ENCODE measurements around the gene SLC9B1. TPM values are rescaled to one million over a fixed set of nuclear protein-coding genes. Genes with fewer than 3 reads are reported as not detected.

Gene SLC9B1
- total and polyA plus RNA-seq, 12 donors: 0.07 to 1.4 (median 0.66) TPM; not detected in 3

DNA sequence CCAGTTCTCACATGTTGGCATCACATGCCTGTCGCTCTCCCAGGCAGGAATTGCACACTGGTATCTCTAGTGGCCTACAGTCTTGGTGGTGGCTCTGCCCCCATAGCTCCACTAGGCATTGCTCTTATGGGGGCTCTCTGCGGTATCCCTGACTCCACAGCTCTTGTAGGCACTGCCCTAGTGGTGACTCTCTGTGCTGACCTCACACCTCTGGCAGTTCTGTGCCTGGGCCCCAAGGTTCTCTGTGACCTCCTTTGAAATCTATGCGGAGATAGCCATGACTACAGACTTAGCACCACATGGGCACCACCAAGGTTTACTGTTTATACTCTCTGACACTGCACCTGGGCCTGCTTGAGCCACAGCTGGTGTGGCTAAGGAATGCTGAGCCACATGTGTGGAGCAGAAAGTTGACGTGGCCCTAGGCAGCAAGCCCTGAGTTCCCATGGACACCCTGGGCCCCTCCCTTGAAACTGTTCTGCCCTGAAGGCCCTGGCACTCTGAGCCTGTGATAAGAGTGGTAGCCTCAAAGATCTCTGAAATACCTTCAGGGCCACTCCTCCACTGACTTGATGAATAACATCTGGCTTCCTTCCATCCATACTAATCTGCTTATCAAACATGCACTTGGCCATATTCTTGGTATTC lies 8.0 kb downstream of the SLC9B1 start:
- H3K4me3 ChIP-seq: no peak overlapping the region
- H3K27ac ChIP-seq: peak overlapping the region in 3 of 10 donors; percentile 14 to 53 (median 15)
- peak; percentile 36 to 67 (median 50) for ATAC-seq
- intact Hi-C loops (cut with DNase I): loop anchor here in 7 of 10 donors (2.0 to 10.0 kb wide), 6 partner anchors 83 to 577 kb away; partner anchors contain the start of genes CISD2 (in 3 of the 7), BDH2 (in 1 of the 7) and UBE2D3 (in 1 of the 7)
- TF ChIP-seq, protein P1, sequence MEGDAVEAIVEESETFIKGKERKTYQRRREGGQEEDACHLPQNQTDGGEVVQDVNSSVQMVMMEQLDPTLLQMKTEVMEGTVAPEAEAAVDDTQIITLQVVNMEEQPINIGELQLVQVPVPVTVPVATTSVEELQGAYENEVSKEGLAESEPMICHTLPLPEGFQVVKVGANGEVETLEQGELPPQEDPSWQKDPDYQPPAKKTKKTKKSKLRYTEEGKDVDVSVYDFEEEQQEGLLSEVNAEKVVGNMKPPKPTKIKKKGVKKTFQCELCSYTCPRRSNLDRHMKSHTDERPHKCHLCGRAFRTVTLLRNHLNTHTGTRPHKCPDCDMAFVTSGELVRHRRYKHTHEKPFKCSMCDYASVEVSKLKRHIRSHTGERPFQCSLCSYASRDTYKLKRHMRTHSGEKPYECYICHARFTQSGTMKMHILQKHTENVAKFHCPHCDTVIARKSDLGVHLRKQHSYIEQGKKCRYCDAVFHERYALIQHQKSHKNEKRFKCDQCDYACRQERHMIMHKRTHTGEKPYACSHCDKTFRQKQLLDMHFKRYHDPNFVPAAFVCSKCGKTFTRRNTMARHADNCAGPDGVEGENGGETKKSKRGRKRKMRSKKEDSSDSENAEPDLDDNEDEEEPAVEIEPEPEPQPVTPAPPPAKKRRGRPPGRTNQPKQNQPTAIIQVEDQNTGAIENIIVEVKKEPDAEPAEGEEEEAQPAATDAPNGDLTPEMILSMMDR (IDR thresholded peaks at IDR 0.05): no peak
- peaks cover 0 to 15% (median 11%) of the 10 kb centered on the region in 9 donors for H3K4me1 ChIP-seq
- no peaks in the 10 kb centered on the region for H3K27me3 ChIP-seq
- H3K9me3 ChIP-seq: no peaks in the 10 kb centered on the region
- WGBS, 2 donors: 76 to 78% methylated on average over 4 of the region's 4 CpGs
- no peaks in the 10 kb centered on the region for H3K36me3 ChIP-seq
- no peak for DNase-seq

DNA sequence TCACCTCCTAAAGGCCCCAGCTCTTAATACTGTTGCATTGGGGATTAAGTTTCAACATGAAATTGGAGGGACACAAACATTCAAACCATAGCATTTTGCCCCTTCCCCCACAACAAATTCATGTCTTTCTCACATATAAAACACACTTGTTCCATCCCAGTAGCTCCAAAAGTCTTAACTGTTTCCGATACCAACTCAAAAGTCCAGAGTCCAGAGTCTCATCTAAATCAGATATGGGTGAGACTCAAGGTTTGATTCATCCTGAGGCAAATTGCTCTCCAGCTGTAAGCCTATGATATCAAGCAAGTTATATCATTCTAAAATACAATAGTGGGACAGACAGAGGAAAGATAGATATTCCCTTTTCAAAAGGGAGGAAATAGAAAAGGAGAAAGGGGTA lies 8.7 kb downstream of the SLC9B1 start:
- TF ChIP-seq, protein P1 (IDR thresholded peaks at IDR 0.05): no peak
- 97 to 100% methylated on average over 1 of the region's 1 CpG for WGBS, 2 donors
- Histone ChIP-seq H3K27ac (no peak overlapping the region), H3K4me3 (no peak overlapping the region), H3K9me3 (no peaks in the 10 kb centered on the region), H3K36me3 (no peaks in the 10 kb centered on the region), H3K27me3 (no peaks in the 10 kb centered on the region), H3K4me1 (peaks cover 0 to 15% (median 11%) of the 10 kb centered on the region in 9 donors)
- ATAC-seq (no peak), DNase-seq (no peak)
- intact Hi-C loops (cut with DNase I): loop anchor here in 7 of 10 donors (2.0 to 10.0 kb wide), 6 partner anchors 84 to 576 kb away; partner anchors contain the start of genes CISD2 (in 3 of the 7), BDH2 (in 1 of the 7) and UBE2D3 (in 1 of the 7)

DNA sequence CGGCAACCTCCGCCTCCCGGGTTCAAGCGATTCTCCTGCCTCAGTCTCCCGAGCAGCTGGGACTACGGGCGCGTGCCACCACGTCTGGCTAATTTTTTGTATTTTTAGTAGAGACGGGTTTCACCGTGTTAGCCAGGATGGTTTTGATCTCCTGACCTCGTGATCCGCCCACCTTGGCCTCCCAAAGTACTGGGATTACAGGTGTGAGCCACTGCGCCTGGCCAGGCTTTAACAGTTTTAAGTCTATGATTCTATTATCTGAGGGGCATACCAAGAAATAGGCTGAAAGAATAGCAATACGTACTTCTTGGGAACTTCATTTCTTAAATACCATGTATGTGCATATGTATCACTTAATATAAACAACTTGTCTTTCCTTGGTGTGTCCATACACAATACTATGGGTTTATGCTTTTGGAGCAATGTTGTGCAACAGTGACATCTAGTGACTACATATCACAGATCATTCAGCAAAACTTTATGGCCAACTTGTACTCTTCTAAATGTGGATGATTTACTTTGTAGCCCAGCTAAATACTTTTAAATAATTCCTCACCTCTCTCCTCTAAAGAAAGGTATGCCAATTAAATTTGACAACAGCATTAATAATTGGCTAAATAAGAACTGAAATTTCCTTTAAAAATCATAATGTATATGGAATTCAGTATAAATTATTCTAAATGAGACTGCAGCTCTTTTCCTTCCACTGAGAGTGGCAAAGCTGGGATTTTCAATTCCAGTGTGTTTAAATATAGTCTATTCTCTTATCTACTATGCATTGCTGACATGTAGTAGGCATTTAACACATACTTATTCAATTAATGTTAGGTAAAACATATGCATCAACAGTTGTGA lies 10.4 kb downstream of the SLC9B1 start:
- no peak overlapping the region for H3K4me3 ChIP-seq
- DNase-seq: peak in 1 of 2 donors; percentile 23
- H3K27ac ChIP-seq: no peak overlapping the region
- H3K4me1 ChIP-seq: peaks cover 0 to 15% (median 11%) of the 10 kb centered on the region in 9 donors
- TF ChIP-seq, protein P1 (IDR thresholded peaks at IDR 0.05): peak; percentile 60 to 94 (median 81)
- no peaks in the 10 kb centered on the region for H3K27me3 ChIP-seq
- H3K9me3 ChIP-seq: no peaks in the 10 kb centered on the region
- peak; percentile 47 to 89 (median 78) for ATAC-seq
- intact Hi-C loops (cut with DNase I): loop anchor here (1.0 to 10.0 kb wide), 12 partner anchors 164 to 577 kb away; no protein-coding TSS in a partner anchor
- 70 to 72% methylated on average over 15 of the region's 15 CpGs for WGBS, 2 donors
- no peaks in the 10 kb centered on the region for H3K36me3 ChIP-seq

DNA sequence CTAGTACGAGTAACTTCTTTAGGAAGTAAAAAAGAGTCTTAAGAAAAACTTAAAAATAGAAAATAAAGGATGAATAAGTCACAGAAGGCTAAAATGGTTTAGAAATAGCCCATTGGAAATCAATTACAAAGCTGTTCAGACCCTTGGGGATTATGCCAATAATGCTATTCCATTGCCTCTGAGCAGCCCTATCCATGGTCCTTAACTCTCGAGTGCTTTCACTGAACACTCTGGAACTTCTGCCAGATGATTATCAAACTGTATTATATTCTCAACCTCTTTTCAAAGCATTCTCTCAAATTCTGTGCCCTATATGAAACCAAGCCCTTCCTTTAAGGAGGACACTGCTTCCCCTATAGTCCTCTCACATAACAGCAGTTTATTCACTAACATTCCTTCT lies 17.0 kb downstream of the SLC9B1 start:
- Histone ChIP-seq H3K4me1 (no peaks in the 10 kb centered on the region), H3K4me3 (no peak overlapping the region), H3K9me3 (peaks cover 0 to 3% (median 0%) of the 10 kb centered on the region in 11 donors), H3K27me3 (no peaks in the 10 kb centered on the region), H3K36me3 (no peaks in the 10 kb centered on the region), H3K27ac (no peak overlapping the region)
- DNase-seq (no peak), ATAC-seq (no peak)
- intact Hi-C loops (cut with DNase I): loop anchor here in 2 of 10 donors (10.0 kb wide), 2 partner anchors 158 to 558 kb away; no protein-coding TSS in a partner anchor
- TF ChIP-seq, protein P1 (IDR thresholded peaks at IDR 0.05): no peak
- 58 to 72% methylated on average over 2 of the region's 2 CpGs for WGBS, 2 donors

All from heart right ventricle (tissue), 16 donors.